Measurements from ENCODE around the gene FAM25C.
"Not testable (repeated sequence)": the region's sequence is repeated elsewhere in the genome, so short reads cannot be mapped to it uniquely, and the experiment has no call there.

Gene FAM25C

DNA sequence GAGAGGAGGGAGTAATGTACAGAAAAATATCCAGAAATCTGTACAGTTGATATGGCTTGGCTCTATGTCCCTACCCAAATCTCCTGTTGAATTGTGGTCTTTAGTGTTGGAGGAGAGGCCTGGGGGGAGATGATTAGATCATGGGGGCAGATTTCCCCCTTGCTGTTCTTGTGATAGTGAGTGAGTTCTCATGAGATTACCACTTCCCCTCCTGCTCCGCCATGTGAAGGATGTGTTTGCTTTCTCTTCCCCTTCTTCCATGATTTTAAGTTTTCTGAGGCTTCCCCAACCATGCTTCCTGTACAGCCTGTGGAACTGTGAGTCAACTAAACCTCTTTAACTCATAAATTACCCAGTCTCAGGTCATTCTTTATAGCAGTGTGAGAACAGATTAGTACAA, 52.2 kb downstream of the FAM25C start:
- not testable (repeated sequence) for DNase-seq
